IMR-90 (cell line): Measurements from ENCODE around the gene MRPL52. TPM values are rescaled to one million over a fixed set of nuclear protein-coding genes. Genes with fewer than 3 reads are reported as not detected.
A peak's percentile ranks its signal among the peaks of the same experiment; 100 is the strongest.

Experiments
- ATAC-seq: fragments of 200-7000 bp; cut with Tn5 transposase; 2 replicates; pipeline ENCODE4 v1.9.1; 2020; ENCODE audit warnings: low read depth, mild to moderate bottlenecking, moderate library complexity
- BruUV-seq: library from RNA; stranded (reverse); fragments of 400-500 nt; replicated peaks from 2 replicates; lab custom pipeline; 2021; lab: Mats Ljungman, UMichigan
- CTCF ChIA-PET: fragments of 300-600 bp; formaldehyde crosslinking; extraction: SDS; loops from one replicate; lab custom pipeline; 2021; ENCODE audit warnings: antibody characterized with exemption; lab: Yijun Ruan, JAX
- POLR2A ChIA-PET: fragments of 300-600 bp; sonication (Branson Sonifier 250); formaldehyde crosslinking; loops from one replicate; lab custom pipeline; 2022; ENCODE audit warnings: antibody characterized with exemption; ENCODE audit not compliant: unreplicated experiment; lab: Charles Lee
- DNase-seq: peaks from one replicate; pipeline ENCODE4 v3.0.0; 2013
- H2AFZ ChIP-seq: replicated peaks from 2 replicates; pipeline ENCODE3; 2013; ENCODE audit warnings: low read length, mild to moderate bottlenecking; ENCODE audit not compliant: poor library complexity
- H2AK5ac ChIP-seq: 2 replicates; pipeline ENCODE4 v1.6.1; 2013; ENCODE audit warnings: low read depth, low read length, inconsistent platforms
- H2AK9ac ChIP-seq: replicated peaks from 2 replicates; pipeline ENCODE3; 2013; ENCODE audit warnings: mild to moderate bottlenecking, low read depth, low read length, moderate library complexity; ENCODE audit not compliant: poor library complexity
- H2BK120ac ChIP-seq: 2 replicates; pipeline ENCODE4 v1.6.1; 2013; ENCODE audit warnings: low read depth, low read length, inconsistent platforms
- H2BK15ac ChIP-seq: 3 replicates; pipeline ENCODE4 v1.6.1; 2013; ENCODE audit warnings: low read depth, low read length, inconsistent platforms
- H2BK20ac ChIP-seq: 2 replicates; pipeline ENCODE4 v1.6.1; 2013; ENCODE audit warnings: low read depth, mild to moderate bottlenecking, inconsistent platforms, low read length, moderate library complexity
- H2BK5ac ChIP-seq: 2 replicates; pipeline ENCODE4 v1.6.1; 2013; ENCODE audit warnings: mild to moderate bottlenecking, low read depth, low read length, inconsistent platforms; ENCODE audit not compliant: poor library complexity, severe bottlenecking
- H3K14ac ChIP-seq: replicated peaks from 2 replicates; pipeline ENCODE4 v1.6.1; 2013; ENCODE audit warnings: low read depth, low read length, inconsistent platforms
- H3K18ac ChIP-seq: 2 replicates; pipeline ENCODE4 v1.6.1; 2013; ENCODE audit warnings: low read depth, low read length, control low read depth
- H3K23ac ChIP-seq: 2 replicates; pipeline ENCODE4 v1.6.1; 2013; ENCODE audit warnings: low read depth, low read length, inconsistent platforms
- H3K27ac ChIP-seq: 2 replicates; pipeline ENCODE4 v1.5.1; 2013; ENCODE audit warnings: mild to moderate bottlenecking, control low read depth, low read length; ENCODE audit not compliant: insufficient read depth
- H3K27me3 ChIP-seq: 2 replicates; pipeline ENCODE4 v1.6.1; 2013; ENCODE audit warnings: low read length; ENCODE audit not compliant: control insufficient read depth, insufficient read depth
- H3K36me3 ChIP-seq: 2 replicates; pipeline ENCODE4 v1.6.1; 2013; ENCODE audit warnings: low read length, mixed read lengths; ENCODE audit not compliant: control insufficient read depth, insufficient read depth
- H3K4ac ChIP-seq: 2 replicates; pipeline ENCODE4 v1.6.1; 2013; ENCODE audit warnings: low read depth, low read length, inconsistent platforms
- H3K4me1 ChIP-seq: 2 replicates; pipeline ENCODE4 v1.6.1; 2013; ENCODE audit warnings: low read length, mixed read lengths; ENCODE audit not compliant: control insufficient read depth, insufficient read depth
- H3K4me2 ChIP-seq: 2 replicates; pipeline ENCODE4 v1.6.1; 2013; ENCODE audit warnings: low read depth, mild to moderate bottlenecking, control low read depth, low read length, moderate library complexity
- H3K4me3 ChIP-seq: 2 replicates; pipeline ENCODE4 v1.5.1; 2013; ENCODE audit warnings: low read depth, mild to moderate bottlenecking, control low read depth, low read length, moderate library complexity; ENCODE audit not compliant: insufficient read depth
- H3K56ac ChIP-seq: 2 replicates; pipeline ENCODE4 v1.6.1; 2013; ENCODE audit warnings: low read length, inconsistent platforms; ENCODE audit not compliant: insufficient read depth; ENCODE audit errors: extremely low read depth
- H3K79me1 ChIP-seq, 2 experiments: 2 replicates each; pipeline ENCODE4 v1.6.1; 2013; ENCODE audit warnings: low read length in 2 of 2, inconsistent platforms in 1 of 2, low read depth in 1 of 2
- H3K9ac ChIP-seq: 2 replicates; pipeline ENCODE4 v1.6.1; 2013; ENCODE audit warnings: low read depth, low read length, control low read depth
- H3K9me1 ChIP-seq: 2 replicates; pipeline ENCODE4 v1.6.1; 2013; ENCODE audit warnings: low read length, inconsistent platforms; ENCODE audit not compliant: insufficient read depth
- H3K9me3 ChIP-seq: 2 replicates; pipeline ENCODE4 v1.6.1; 2013; ENCODE audit warnings: low read length; ENCODE audit not compliant: control insufficient read depth, insufficient read depth
- H4K20me1 ChIP-seq: 2 replicates; pipeline ENCODE4 v1.6.1; 2013; ENCODE audit warnings: low read length, inconsistent platforms; ENCODE audit not compliant: insufficient read depth
- H4K5ac ChIP-seq: 2 replicates; pipeline ENCODE4 v1.6.1; 2013; ENCODE audit warnings: mild to moderate bottlenecking, low read depth, low read length, control low read depth
- H4K8ac ChIP-seq, 2 experiments: 2 replicates each; pipeline ENCODE4 v1.6.1; 2013; ENCODE audit warnings: low read depth in 2 of 2, low read length in 2 of 2, control low read depth in 1 of 2, inconsistent platforms in 1 of 2
- H4K91ac ChIP-seq: 2 replicates; pipeline ENCODE4 v1.6.1; 2013; ENCODE audit warnings: low read depth, low read length, inconsistent platforms; ENCODE audit not compliant: insufficient read depth
- BHLHE40 ChIP-seq: fragments of 150-350 bp; IDR thresholded peaks from 2 replicates; pipeline ENCODE4 v1.6.1; 2016; ENCODE audit warnings: mild to moderate bottlenecking, low read depth, low read length
- CEBPB ChIP-seq: IDR thresholded peaks from 2 replicates; pipeline ENCODE4 v1.6.1; 2012; ENCODE audit warnings: low read depth, low read length, improper control_type of control experiment
- CHD1 ChIP-seq: IDR thresholded peaks from 2 replicates; pipeline ENCODE4 v1.6.1; 2012; ENCODE audit warnings: low read depth, low read length, improper control_type of control experiment
- CTCF ChIP-seq: conservative IDR thresholded peaks from 2 replicates; pipeline ENCODE4 v1.5.1; 2012; ENCODE audit warnings: mild to moderate bottlenecking, low read depth, low read length, improper control_type of control experiment
- FOS ChIP-seq: fragments of 150-350 bp; IDR thresholded peaks from 2 replicates; pipeline ENCODE4 v1.6.1; 2016; ENCODE audit warnings: low read depth, low read length
- MAZ ChIP-seq: IDR thresholded peaks from 2 replicates; pipeline ENCODE4 v1.6.1; 2012; ENCODE audit warnings: low read depth, mild to moderate bottlenecking, low read length, improper control_type of control experiment, moderate library complexity, borderline replicate concordance
- NFE2L2 ChIP-seq: fragments of 150-350 bp; IDR thresholded peaks from 2 replicates; pipeline ENCODE4 v1.6.1; 2016; ENCODE audit warnings: low read depth, mild to moderate bottlenecking, low read length
- POLR2A ChIP-seq: IDR thresholded peaks from 2 replicates; pipeline ENCODE4 v1.6.1; 2012; ENCODE audit warnings: mild to moderate bottlenecking, low read depth, low read length
- RCOR1 ChIP-seq: IDR thresholded peaks from 2 replicates; pipeline ENCODE4 v1.6.1; 2012; ENCODE audit warnings: mild to moderate bottlenecking, low read length, improper control_type of control experiment; ENCODE audit not compliant: insufficient replicate concordance
- SMC3 ChIP-seq: fragments of 150-350 bp; IDR thresholded peaks from 2 replicates; pipeline ENCODE4 v1.6.1; 2016; ENCODE audit warnings: low read depth, mild to moderate bottlenecking, antibody characterized with exemption, low read length, moderate library complexity
- WGBS, 2 experiments: methylation state at CpG; one replicate each; pipeline versions ENCODE4 v1.1.5 to v1.1.7; 2013; ENCODE audit warnings: missing lambda C conversion rate in 2 of 2; ENCODE audit not compliant: insufficient read length in 1 of 2; ENCODE audit errors: extremely low coverage in 2 of 2; 5-methylcytosine and 5-hydroxymethylcytosine counted together
- dilution Hi-C: fragments of 300-500 bp; cut with HindIII; formaldehyde crosslinking; loops from one replicate; pipeline ENCODE4 v1.14.3; 2018; ENCODE audit warnings: low sequenced_read_pairs; ENCODE audit not compliant: unreplicated experiment
- in situ Hi-C: fragments of 300-500 bp; cut with MboI; formaldehyde crosslinking; loops from 3 replicates; pipeline ENCODE4 v1.14.3; 2019; ENCODE audit warnings: low sequenced_read_pairs, inconsistent platforms, mixed read lengths
- intact Hi-C: fragments of 100-400 bp; cut with micrococcal nuclease; formaldehyde crosslinking; loops from 2 replicates; pipeline ENCODE4 v1.10.0; 2022
- polyA plus RNA-seq, 3 experiments: library from polyadenylated mRNA; depleted of rRNA; stranded (reverse); fragments of >200 nt; gene quantifications; 2 replicates each; pipeline ENCODE4 v1.2.3, GENCODE V29; 2012; ENCODE audit warnings: low replicate concordance in 1 of 3
- total RNA-seq: library from RNA; depleted of rRNA; stranded (reverse); fragments of >200 nt; gene quantifications from 2 replicates; pipeline ENCODE4 v1.2.3, GENCODE V29; 2012

The MRPL52 gene
- total and polyA plus RNA-seq, 2 of the 4 experiments (the other 2 are of a cell fraction): 33.1 to 51.4 TPM

- Histone ChIP-seq H2AK9ac (peak overlapping the region; percentile 87), H3K4me2 (peak overlapping the region; percentile 16; the same call in 1 of the 2 replicates), H3K27me3 (no peaks in the 10 kb centered on the region), H3K9ac (peak overlapping the region; percentile 57), H4K20me1 (peaks cover 27% of the 10 kb centered on the region; the same call in 1 of the 2 replicates), H2BK15ac (peak overlapping the region; percentile 70; the same call in 1 of the 3 replicates), H3K79me1 (peaks cover 10 to 64% of the 10 kb centered on the region in 2 experiments; a peak in 3 of 4 replicates), H2AK5ac (peak overlapping the region; percentile 78), H2BK20ac (peak overlapping the region; percentile 79), H3K18ac (peak overlapping the region; percentile 48), H3K36me3 (peaks cover 41% of the 10 kb centered on the region), H3K9me1 (peaks cover 32% of the 10 kb centered on the region), H3K4ac (peak overlapping the region; percentile 96), H3K9me3 (no peaks in the 10 kb centered on the region), H3K27ac (peak overlapping the region; percentile 96), H3K14ac (peak overlapping the region; percentile 89), H2AFZ (peak overlapping the region; percentile 5), H3K23ac (peak overlapping the region; percentile 97), H3K4me1 (peaks cover 51% of the 10 kb centered on the region), H4K8ac (peak overlapping the region; percentile 65 to 83), H3K4me3 (no peak overlapping the region), H4K5ac (peak overlapping the region; percentile 42), H2BK5ac (peak overlapping the region; percentile 88), H2BK120ac (peak overlapping the region; percentile 96), H4K91ac (peak overlapping the region; percentile 92), H3K56ac (peak overlapping the region; percentile 54)
- ChIA-PET POLR2A (interaction anchor here (0.9 to 2.5 kb wide), 2 partner anchors 9 to 17 kb away, joined by 3 to 20 read pairs; no protein-coding TSS in a partner anchor), CTCF (interaction anchor here (0.9 to 1.2 kb wide), 4 partner anchors 17 to 129 kb away, joined by 3 to 5 read pairs (median 3); partner anchors contain the start of gene MRPL52)
- peak; percentile 7 for ATAC-seq
- in situ Hi-C loops (loop anchor here (10.0 kb wide), 1 partner anchor 263 kb away; the partner anchor contains the start of gene DAD1), dilution Hi-C loops (no loop called here), intact Hi-C loops (loop anchor here (1.0 kb wide), 1 partner anchor 10 kb away; no protein-coding TSS in a partner anchor)
- WGBS, 2 experiments: 0% methylated on average over 2 of the region's 14 CpGs; no CpG with 5 or more reads in 1 of the 2 experiments
- BruUV-seq: no TSS peak
- TF ChIP-seq RCOR1 (no peak), FOS (0 out of 2 replicates have a peak, but pooled peaks have one; percentile 38), CTCF (0 out of 2 replicates have a peak, but pooled peaks have one; percentile 21), POLR2A (peak; percentile 49; the same call in 1 of the 2 replicates), CHD1 (no peak), BHLHE40 (peak; percentile 8; the same call in 1 of the 2 replicates), SMC3 (0 out of 2 replicates have a peak, but pooled peaks have one; percentile 2), NFE2L2 (no peak), MAZ (peak; percentile 70), CEBPB (no peak)
- peak; percentile 84 for DNase-seq
Observed at GRCh38 chr14:22847661-22848341, 18.1 kb downstream of the MRPL52 start.
